PC-3 (cell line): ENCODE results near the gene ESCO1. TPM values are rescaled to one million over a fixed set of nuclear protein-coding genes. Genes with fewer than 3 reads are reported as not detected.
A peak's percentile ranks its signal among the peaks of the same experiment; 100 is the strongest.

ENCODE experiments used
- ATAC-seq: fragments of 200-7000 bp; cut with Tn5 transposase; 2 replicates; pipeline ENCODE4 v1.9.1; 2020; ENCODE audit warnings: mild to moderate bottlenecking, moderate library complexity
- BruUV-seq: library from RNA; stranded (reverse); fragments of 400-500 nt; replicated peaks from 2 replicates; lab custom pipeline; 2021; lab: Mats Ljungman, UMichigan
- CTCF ChIA-PET: fragments of 300-600 bp; sonication (Branson Sonifier 250); formaldehyde crosslinking; loops from one replicate; lab custom pipeline; 2022; ENCODE audit warnings: antibody characterized with exemption; lab: Charles Lee
- POLR2A ChIA-PET: fragments of 300-600 bp; sonication (Branson Sonifier 250); formaldehyde crosslinking; loops from one replicate; lab custom pipeline; 2022; ENCODE audit warnings: antibody characterized with exemption; ENCODE audit not compliant: unreplicated experiment; lab: Charles Lee
- DNase-seq: peaks from one replicate; pipeline ENCODE4 v3.0.0-alpha.2; 2015
- H2AFZ ChIP-seq: fragments of 300-600 bp; sonication (generic); 2 replicates; pipeline ENCODE4 v1.6.0; 2016; ENCODE audit warnings: antibody characterized with exemption, low read length
- H3F3A ChIP-seq: fragments of 300-600 bp; sonication (generic); one replicate; pipeline ENCODE4 v1.6.0; 2017; ENCODE audit warnings: antibody characterized with exemption, low read length, control low read depth, mild to moderate bottlenecking; ENCODE audit not compliant: unreplicated experiment
- H3K27ac ChIP-seq: fragments of 300-600 bp; sonication (generic); 2 replicates; pipeline ENCODE4 v1.5.1; 2016; ENCODE audit warnings: mild to moderate bottlenecking, low read length
- H3K27me3 ChIP-seq: fragments of 300-600 bp; sonication (generic); 2 replicates; pipeline ENCODE4 v1.6.1; 2016; ENCODE audit warnings: low read length, mixed read lengths
- H3K36me3 ChIP-seq: fragments of 300-600 bp; sonication (generic); 2 replicates; pipeline ENCODE4 v1.6.1; 2016; ENCODE audit warnings: low read depth, mixed run types, low read length, mixed read lengths
- H3K4me1 ChIP-seq: fragments of 300-600 bp; sonication (generic); 2 replicates; pipeline ENCODE4 v1.5.1; 2016; ENCODE audit warnings: low read length; ENCODE audit not compliant: insufficient read depth
- H3K4me2 ChIP-seq: fragments of 300-600 bp; sonication (generic); 2 replicates; pipeline ENCODE4 v1.6.0; 2016; ENCODE audit warnings: low read length
- H3K4me3 ChIP-seq: fragments of 300-600 bp; sonication (generic); 2 replicates; pipeline ENCODE4 v1.5.1; 2016; ENCODE audit warnings: mild to moderate bottlenecking, low read length, mixed read lengths
- H3K79me2 ChIP-seq: fragments of 300-600 bp; sonication (generic); 2 replicates; pipeline ENCODE4 v1.6.1; 2017; ENCODE audit warnings: low read length, mixed read lengths
- H3K9ac ChIP-seq: fragments of 300-600 bp; sonication (generic); 2 replicates; pipeline ENCODE4 v1.6.0; 2016; ENCODE audit warnings: mild to moderate bottlenecking, low read length
- H3K9me2 ChIP-seq: fragments of 300-600 bp; sonication (generic); replicated peaks from 2 replicates; pipeline ENCODE4 v1.6.1; 2016; ENCODE audit warnings: mixed run types, low read length, mixed read lengths
- H3K9me3 ChIP-seq: fragments of 300-600 bp; sonication (generic); 2 replicates; pipeline ENCODE4 v1.6.1; 2016; ENCODE audit warnings: low read length, mixed read lengths
- H4K20me1 ChIP-seq: fragments of 300-600 bp; sonication (generic); 2 replicates; pipeline ENCODE4 v1.6.1; 2016; ENCODE audit warnings: low read length, mixed read lengths
- EZH2 ChIP-seq: fragments of 300-600 bp; sonication (generic); IDR thresholded peaks from one replicate; pipeline ENCODE4 v1.6.1; 2017; ENCODE audit warnings: antibody characterized with exemption, mild to moderate bottlenecking, low read length; ENCODE audit not compliant: unreplicated experiment
- EZH2phosphoT487 ChIP-seq: fragments of 300-600 bp; sonication (generic); IDR thresholded peaks from 2 replicates; pipeline ENCODE4 v1.6.1; 2018; ENCODE audit warnings: mild to moderate bottlenecking, antibody characterized with exemption, low read length, borderline replicate concordance
- intact Hi-C: fragments of 100-400 bp; cut with micrococcal nuclease; formaldehyde crosslinking; loops from 2 replicates; pipeline ENCODE4 v1.9.0; 2023
- total RNA-seq: library from RNA; depleted of rRNA; stranded (reverse); fragments of >200 nt; gene quantifications from 2 replicates; pipeline ENCODE4 v1.2.3, GENCODE V29; 2014
- TF ChIP-seq, protein P1 (sequence below): fragments of 300-600 bp; sonication (generic); conservative IDR thresholded peaks from 2 replicates; pipeline ENCODE4 v1.5.1; 2017; ENCODE audit warnings: antibody characterized with exemption, low read depth, mild to moderate bottlenecking, low read length

Gene ESCO1
- total RNA-seq, 1 experiment from 2014 or later, result 17.0 TPM

DNA sequence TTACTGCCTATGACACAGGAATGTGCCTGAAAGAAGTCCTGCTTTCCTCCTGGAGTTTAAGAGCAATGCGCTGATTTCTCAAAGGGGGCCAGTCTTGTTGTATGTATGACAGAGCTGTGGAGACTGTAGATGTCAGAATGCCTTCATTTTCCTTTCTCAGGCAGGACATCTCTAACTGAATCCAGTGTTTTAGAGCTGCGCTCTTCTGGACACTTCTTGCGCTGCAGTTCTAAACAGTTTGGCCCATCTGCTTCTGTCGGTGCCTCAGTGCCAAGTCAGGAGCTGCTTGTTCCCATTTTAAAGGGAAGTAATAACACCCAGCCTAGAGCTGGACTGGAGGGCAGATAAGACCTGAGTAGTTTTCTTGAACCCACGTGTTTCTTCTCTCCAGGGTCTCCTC is 91.4 kb downstream of the ESCO1 start:
- no peak overlapping the region for H3K4me3 ChIP-seq
- DNase-seq, result no peak
- H3K27ac ChIP-seq, result no peak overlapping the region
- no peak overlapping the region for H3K9ac ChIP-seq
- no peaks in the 10 kb centered on the region for H3K9me2 ChIP-seq
- TF ChIP-seq EZH2phosphoT487 (no peak), EZH2 (no peak)
- TF ChIP-seq, protein P1, sequence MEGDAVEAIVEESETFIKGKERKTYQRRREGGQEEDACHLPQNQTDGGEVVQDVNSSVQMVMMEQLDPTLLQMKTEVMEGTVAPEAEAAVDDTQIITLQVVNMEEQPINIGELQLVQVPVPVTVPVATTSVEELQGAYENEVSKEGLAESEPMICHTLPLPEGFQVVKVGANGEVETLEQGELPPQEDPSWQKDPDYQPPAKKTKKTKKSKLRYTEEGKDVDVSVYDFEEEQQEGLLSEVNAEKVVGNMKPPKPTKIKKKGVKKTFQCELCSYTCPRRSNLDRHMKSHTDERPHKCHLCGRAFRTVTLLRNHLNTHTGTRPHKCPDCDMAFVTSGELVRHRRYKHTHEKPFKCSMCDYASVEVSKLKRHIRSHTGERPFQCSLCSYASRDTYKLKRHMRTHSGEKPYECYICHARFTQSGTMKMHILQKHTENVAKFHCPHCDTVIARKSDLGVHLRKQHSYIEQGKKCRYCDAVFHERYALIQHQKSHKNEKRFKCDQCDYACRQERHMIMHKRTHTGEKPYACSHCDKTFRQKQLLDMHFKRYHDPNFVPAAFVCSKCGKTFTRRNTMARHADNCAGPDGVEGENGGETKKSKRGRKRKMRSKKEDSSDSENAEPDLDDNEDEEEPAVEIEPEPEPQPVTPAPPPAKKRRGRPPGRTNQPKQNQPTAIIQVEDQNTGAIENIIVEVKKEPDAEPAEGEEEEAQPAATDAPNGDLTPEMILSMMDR, result no peak
- BruUV-seq, result no TSS peak
- H2AFZ ChIP-seq, result no peak overlapping the region
- ChIA-PET POLR2A (interaction anchor here (0.6 kb wide), 1 partner anchor 33 kb away, joined by 5 read pairs; no protein-coding TSS in a partner anchor), CTCF (interaction anchor here (0.6 to 0.7 kb wide), 4 partner anchors 56 to 408 kb away, joined by 3 to 8 read pairs (median 5); no protein-coding TSS in a partner anchor)
- no peaks in the 10 kb centered on the region for H4K20me1 ChIP-seq
- H3K4me1 ChIP-seq, result no peaks in the 10 kb centered on the region
- H3K79me2 ChIP-seq, result no peaks in the 10 kb centered on the region
- no peaks in the 10 kb centered on the region for H3K27me3 ChIP-seq
- no peaks in the 10 kb centered on the region for H3F3A ChIP-seq
- H3K9me3 ChIP-seq, result no peaks in the 10 kb centered on the region
- ATAC-seq, result peak; percentile 38; the same call in 1 of the 2 replicates
- H3K4me2 ChIP-seq, result no peak overlapping the region
- peaks cover 8% of the 10 kb centered on the region; the same call in 1 of the 2 replicates for H3K36me3 ChIP-seq
- intact Hi-C loops, result loop anchor here (1.0 kb wide), 1 partner anchor 314 kb away; no protein-coding TSS in a partner anchor

GRCh38 chr18:21507913-21508701 is 92.4 kb downstream of the ESCO1 start:
- H3K9me2 ChIP-seq, result no peaks in the 10 kb centered on the region
- no peaks in the 10 kb centered on the region for H3F3A ChIP-seq
- no TSS peak for BruUV-seq
- intact Hi-C loops, result no loop called here
- no peak overlapping the region for H3K4me2 ChIP-seq
- ChIA-PET POLR2A (no interaction called here), CTCF (interaction anchor here (0.6 to 0.7 kb wide), 2 partner anchors 56 to 308 kb away, joined by 3 to 8 read pairs; no protein-coding TSS in a partner anchor)
- no peaks in the 10 kb centered on the region for H3K4me1 ChIP-seq
- no peak overlapping the region for H3K4me3 ChIP-seq
- ATAC-seq (no peak), DNase-seq (no peak)
- H3K9me3 ChIP-seq, result no peaks in the 10 kb centered on the region
- TF ChIP-seq EZH2 (no peak), EZH2phosphoT487 (no peak)
- TF ChIP-seq, protein P1, result no peak
- H3K27ac ChIP-seq, result no peak overlapping the region
- no peak overlapping the region for H3K9ac ChIP-seq
- H2AFZ ChIP-seq, result no peak overlapping the region
- no peaks in the 10 kb centered on the region for H4K20me1 ChIP-seq
- H3K27me3 ChIP-seq, result no peaks in the 10 kb centered on the region
- H3K79me2 ChIP-seq, result no peaks in the 10 kb centered on the region
- peaks cover 2% of the 10 kb centered on the region; the same call in 1 of the 2 replicates for H3K36me3 ChIP-seq

- ATAC-seq (no peak), DNase-seq (no peak)
- TF ChIP-seq EZH2phosphoT487 (no peak), EZH2 (no peak)
- TF ChIP-seq, protein P1, result no peak
- H3K36me3 ChIP-seq, result no peaks in the 10 kb centered on the region
- H3K9me3 ChIP-seq, result no peaks in the 10 kb centered on the region
- POLR2A ChIA-PET, result no interaction called here
- BruUV-seq, result no TSS peak
- no peaks in the 10 kb centered on the region for H4K20me1 ChIP-seq
- no peaks in the 10 kb centered on the region for H3K4me1 ChIP-seq
- H3K79me2 ChIP-seq, result no peaks in the 10 kb centered on the region
- H3K4me3 ChIP-seq, result no peak overlapping the region
- no peaks in the 10 kb centered on the region for H3F3A ChIP-seq
- no peak overlapping the region for H3K27ac ChIP-seq
- H2AFZ ChIP-seq, result no peak overlapping the region
- intact Hi-C loops, result no loop called here
- H3K4me2 ChIP-seq, result no peak overlapping the region
- no peak overlapping the region for H3K9ac ChIP-seq
- H3K27me3 ChIP-seq, result no peaks in the 10 kb centered on the region
- CTCF ChIA-PET, result no interaction called here
- H3K9me2 ChIP-seq, result no peaks in the 10 kb centered on the region
These were observed 97.8 kb downstream of the ESCO1 start for GRCh38 chr18:21502661-21503060.
